ENCODE results near the gene IGFBP2. TPM values are rescaled to one million over a fixed set of nuclear protein-coding genes. Genes with fewer than 3 reads are reported as not detected.

The IGFBP2 gene
- total and polyA plus RNA-seq, 2 of the 8 experiments (the other 6 are each of a cell fraction or from before 2014, with no cell fraction given), result 326 to 782 TPM

GRCh38 chr2:216594081-216594480, 39.1 kb upstream of the IGFBP2 start:
- H3K14ac ChIP-seq (ENCODE audit: insufficient read length), result no peak overlapping the region
- H4K20me1 ChIP-seq (replicated peaks in 1 of 2; ENCODE audit: control insufficient read depth in 1 of 2, insufficient read depth in 2 of 2, low read length in 2 of 2), result no peaks in the 10 kb centered on the region
- FAIRE-seq (no peak), DNase-seq (ENCODE audit: low read depth in 1 of 2, low spot score in 2 of 2) (no peak)
- no peaks in the 10 kb centered on the region for H3K9me3 ChIP-seq (ENCODE audit: insufficient read depth in 2 of 2, low read depth in 1 of 2, low read length in 1 of 2)
- no peak overlapping the region for H2BK120ac ChIP-seq (replicated peaks; ENCODE audit: low read depth, low read length)
- H2BK12ac ChIP-seq (ENCODE audit: low read depth, low read length), result no peak overlapping the region
- no peak overlapping the region for H2AK5ac ChIP-seq (ENCODE audit: low read depth, low read length)
- no peak overlapping the region for H3K56ac ChIP-seq (replicated peaks; ENCODE audit: insufficient read length, low read depth, low read length)
- H4K5ac ChIP-seq (ENCODE audit: insufficient read length, low read depth, low read length), result no peak overlapping the region
- H4K91ac ChIP-seq (replicated peaks; ENCODE audit: insufficient read length, low read length), result no peak overlapping the region
- no peak overlapping the region for H3K18ac ChIP-seq (ENCODE audit: extremely low read depth, low read length)
- H3K23me2 ChIP-seq (ENCODE audit: low read depth, low read length), result no peaks in the 10 kb centered on the region; the same call in 1 of the 2 replicates
- H3K79me1 ChIP-seq (ENCODE audit: low read depth, low read length), result no peaks in the 10 kb centered on the region
- H3K4ac ChIP-seq (replicated peaks; ENCODE audit: insufficient read length, low read depth, low read length), result no peak overlapping the region
- H3K4me3 ChIP-seq (ENCODE audit: extremely low read depth in 1 of 4, insufficient read depth in 2 of 4, low read depth in 3 of 4, low read length in 4 of 4), result no peak overlapping the region
- H2BK5ac ChIP-seq (ENCODE audit: low read depth, low read length), result no peak overlapping the region
- WGBS, 2 experiments (ENCODE audit: extremely low coverage in 1 of 2, insufficient coverage in 1 of 2, insufficient read length in 1 of 2, insufficient replicate concordance in 2 of 2, low coverage in 1 of 2, low lambda C conversion rate in 2 of 2, missing lambda C conversion rate in 1 of 2), result 93% methylated on average over 1 of the region's 1 CpG; no CpG with 5 or more reads in 1 of the 2 experiments
- no peaks in the 10 kb centered on the region for H3K27me3 ChIP-seq (replicated peaks in 1 of 4; ENCODE audit: control insufficient read depth in 3 of 4, extremely low read depth in 1 of 4, insufficient read depth in 3 of 4, low read length in 3 of 4)
- no peak overlapping the region for H3K4me2 ChIP-seq (ENCODE audit: insufficient read depth in 1 of 2, low read depth in 2 of 2, low read length in 2 of 2)
- H3K4me1 ChIP-seq (replicated peaks in 1 of 4; ENCODE audit: control insufficient read depth in 3 of 4, insufficient read depth in 4 of 4, low read length in 3 of 4), result peaks cover under 1 to 9% (median 5%) of the 10 kb centered on the region in 4 experiments; a peak in 3 of 7 replicates
- ChIA-PET POLR2A (ENCODE audit: partially characterized antibody) (no interaction called here), CTCF (ENCODE audit: partially characterized antibody) (interaction anchor here (0.6 to 3.4 kb wide), 3 partner anchors 8 to 101 kb away, joined by 3 to 16 read pairs (median 3); partner anchors contain the start of gene IGFBP5)
- no peak overlapping the region for H2BK20ac ChIP-seq (ENCODE audit: low read length)
- no peaks in the 10 kb centered on the region for H3K79me2 ChIP-seq (ENCODE audit: control insufficient read depth in 1 of 2, insufficient read depth in 2 of 2, low read length in 2 of 2)
- no peaks in the 10 kb centered on the region for H3K36me3 ChIP-seq (ENCODE audit: control insufficient read depth in 2 of 4, insufficient read depth in 4 of 4, low read length in 3 of 4)
- H3K23ac ChIP-seq (ENCODE audit: insufficient read length), result no peak overlapping the region
- no peak overlapping the region for H2BK15ac ChIP-seq (ENCODE audit: low read length)
- no peak overlapping the region for H2AFZ ChIP-seq (ENCODE audit: low read length)
- no peak overlapping the region for H3K9ac ChIP-seq (replicated peaks in 1 of 4; ENCODE audit: extremely low read depth in 1 of 4, low read depth in 3 of 4, low read length in 3 of 4)
- no peak overlapping the region for H4K8ac ChIP-seq (ENCODE audit: extremely low read depth, insufficient read depth, low read length)
- TF ChIP-seq ASH2L (IDR thresholded peaks at IDR 0.05; ENCODE audit: low read length) (no peak), RBBP5 (IDR thresholded peaks at IDR 0.05; ENCODE audit: borderline replicate concordance, low read depth, low read length) (no peak), TCF12 (IDR thresholded peaks at IDR 0.05; ENCODE audit: low read depth, low read length) (no peak)
- H3K27ac ChIP-seq (ENCODE audit: low read depth, low read length), result no peak overlapping the region

Data from H1 (cell line).